Thyroid gland (tissue), 4 donors: ENCODE results near the gene RAB1B.

Source experiments
- POLR2A ChIP-seq, 2 donors: fragments of 450-650 bp; IDR thresholded peaks; one replicate each; pipeline ENCODE4 v1.6.1; 2017; ENCODE audit warnings: antibody characterized with exemption in 2 of 2, mild to moderate bottlenecking in 2 of 2, moderate library complexity in 1 of 2
- TF ChIP-seq, protein P1 (sequence below), 6 experiments: fragments of 200-600 bp in 3 of 6; fragments of 450-650 bp in 3 of 6; sonication (generic) in 3 of 6; IDR thresholded peaks; one replicate each; pipeline ENCODE4 v1.5.1; 2016 to 2019; ENCODE audit warnings: antibody characterized with exemption in 6 of 6, mild to moderate bottlenecking in 2 of 6, inconsistent platforms in 1 of 6, moderate library complexity in 1 of 6

DNA sequence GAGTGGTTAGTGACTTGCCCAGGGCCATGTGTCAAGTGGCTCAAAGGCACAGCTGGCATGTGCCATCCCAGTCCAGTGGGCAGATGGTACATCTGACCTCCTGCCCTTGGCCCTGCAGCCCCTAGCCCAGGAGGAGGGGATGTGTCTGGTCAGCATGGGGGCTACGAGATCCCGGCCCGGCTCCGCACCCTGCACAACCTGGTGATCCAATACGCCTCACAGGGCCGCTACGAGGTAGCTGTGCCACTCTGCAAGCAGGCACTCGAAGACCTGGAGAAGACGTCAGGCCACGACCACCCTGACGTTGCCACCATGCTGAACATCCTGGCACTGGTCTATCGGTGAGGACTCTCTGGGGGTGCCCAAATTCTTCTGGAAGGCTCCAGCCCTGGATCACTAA lies 5.7 kb upstream of the RAB1B start:
- TF ChIP-seq, protein P1, sequence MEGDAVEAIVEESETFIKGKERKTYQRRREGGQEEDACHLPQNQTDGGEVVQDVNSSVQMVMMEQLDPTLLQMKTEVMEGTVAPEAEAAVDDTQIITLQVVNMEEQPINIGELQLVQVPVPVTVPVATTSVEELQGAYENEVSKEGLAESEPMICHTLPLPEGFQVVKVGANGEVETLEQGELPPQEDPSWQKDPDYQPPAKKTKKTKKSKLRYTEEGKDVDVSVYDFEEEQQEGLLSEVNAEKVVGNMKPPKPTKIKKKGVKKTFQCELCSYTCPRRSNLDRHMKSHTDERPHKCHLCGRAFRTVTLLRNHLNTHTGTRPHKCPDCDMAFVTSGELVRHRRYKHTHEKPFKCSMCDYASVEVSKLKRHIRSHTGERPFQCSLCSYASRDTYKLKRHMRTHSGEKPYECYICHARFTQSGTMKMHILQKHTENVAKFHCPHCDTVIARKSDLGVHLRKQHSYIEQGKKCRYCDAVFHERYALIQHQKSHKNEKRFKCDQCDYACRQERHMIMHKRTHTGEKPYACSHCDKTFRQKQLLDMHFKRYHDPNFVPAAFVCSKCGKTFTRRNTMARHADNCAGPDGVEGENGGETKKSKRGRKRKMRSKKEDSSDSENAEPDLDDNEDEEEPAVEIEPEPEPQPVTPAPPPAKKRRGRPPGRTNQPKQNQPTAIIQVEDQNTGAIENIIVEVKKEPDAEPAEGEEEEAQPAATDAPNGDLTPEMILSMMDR (IDR thresholded peaks at IDR 0.05): no peak
- TF ChIP-seq POLR2A (IDR thresholded peaks at IDR 0.05): no peak
